ENCODE results near the gene SDK1.

The SDK1 gene

DNA sequence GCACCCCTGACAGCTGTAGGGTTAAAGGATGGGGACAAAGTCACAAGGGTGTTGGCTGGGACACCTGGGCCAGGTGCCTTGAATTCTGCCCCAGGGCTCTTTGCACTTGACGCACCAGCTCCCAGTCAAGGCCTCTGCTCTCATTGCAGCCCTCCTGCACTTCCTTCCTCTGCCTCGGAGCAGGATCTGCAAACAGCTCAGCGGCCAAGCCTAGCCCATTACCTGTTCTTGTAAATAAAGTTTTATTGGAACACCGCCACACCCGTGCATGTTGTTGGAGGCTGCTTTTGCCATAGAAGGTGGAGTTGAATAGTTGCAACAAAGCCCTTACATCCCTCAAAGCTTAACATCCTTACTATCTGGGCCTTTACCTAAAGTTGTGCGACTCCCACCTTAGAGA lies 897.2 kb downstream of the SDK1 start (continued):
- TF ChIP-seq, protein P1, sequence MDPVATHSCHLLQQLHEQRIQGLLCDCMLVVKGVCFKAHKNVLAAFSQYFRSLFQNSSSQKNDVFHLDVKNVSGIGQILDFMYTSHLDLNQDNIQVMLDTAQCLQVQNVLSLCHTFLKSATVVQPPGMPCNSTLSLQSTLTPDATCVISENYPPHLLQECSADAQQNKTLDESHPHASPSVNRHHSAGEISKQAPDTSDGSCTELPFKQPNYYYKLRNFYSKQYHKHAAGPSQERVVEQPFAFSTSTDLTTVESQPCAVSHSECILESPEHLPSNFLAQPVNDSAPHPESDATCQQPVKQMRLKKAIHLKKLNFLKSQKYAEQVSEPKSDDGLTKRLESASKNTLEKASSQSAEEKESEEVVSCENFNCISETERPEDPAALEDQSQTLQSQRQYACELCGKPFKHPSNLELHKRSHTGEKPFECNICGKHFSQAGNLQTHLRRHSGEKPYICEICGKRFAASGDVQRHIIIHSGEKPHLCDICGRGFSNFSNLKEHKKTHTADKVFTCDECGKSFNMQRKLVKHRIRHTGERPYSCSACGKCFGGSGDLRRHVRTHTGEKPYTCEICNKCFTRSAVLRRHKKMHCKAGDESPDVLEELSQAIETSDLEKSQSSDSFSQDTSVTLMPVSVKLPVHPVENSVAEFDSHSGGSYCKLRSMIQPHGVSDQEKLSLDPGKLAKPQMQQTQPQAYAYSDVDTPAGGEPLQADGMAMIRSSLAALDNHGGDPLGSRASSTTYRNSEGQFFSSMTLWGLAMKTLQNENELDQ (tag by site-specific recombination; IDR thresholded peaks at IDR 0.05; ENCODE audit: low read depth), result no peak
- no peak for TF ChIP-seq RBAK (tag by site-specific recombination; IDR thresholded peaks at IDR 0.05)
- no peak for TF ChIP-seq ZNF426 (tag by site-specific recombination; IDR thresholded peaks at IDR 0.05)
- TF ChIP-seq ZBTB17 (tag by site-specific recombination; IDR thresholded peaks at IDR 0.05), result no peak
- TF ChIP-seq ZNF350 (tag by site-specific recombination; IDR thresholded peaks at IDR 0.05), result no peak
- TF ChIP-seq ZNF112 (tag by site-specific recombination; IDR thresholded peaks at IDR 0.05), result no peak
- no peak for TF ChIP-seq MZF1 (tag by site-specific recombination; IDR thresholded peaks at IDR 0.05; ENCODE audit: borderline replicate concordance)
- TF ChIP-seq BCL11A (tag by site-specific recombination; IDR thresholded peaks at IDR 0.05; ENCODE audit: low read depth), result no peak
- no peak for TF ChIP-seq ZNF24 (tag by site-specific recombination; IDR thresholded peaks at IDR 0.05)

DNA sequence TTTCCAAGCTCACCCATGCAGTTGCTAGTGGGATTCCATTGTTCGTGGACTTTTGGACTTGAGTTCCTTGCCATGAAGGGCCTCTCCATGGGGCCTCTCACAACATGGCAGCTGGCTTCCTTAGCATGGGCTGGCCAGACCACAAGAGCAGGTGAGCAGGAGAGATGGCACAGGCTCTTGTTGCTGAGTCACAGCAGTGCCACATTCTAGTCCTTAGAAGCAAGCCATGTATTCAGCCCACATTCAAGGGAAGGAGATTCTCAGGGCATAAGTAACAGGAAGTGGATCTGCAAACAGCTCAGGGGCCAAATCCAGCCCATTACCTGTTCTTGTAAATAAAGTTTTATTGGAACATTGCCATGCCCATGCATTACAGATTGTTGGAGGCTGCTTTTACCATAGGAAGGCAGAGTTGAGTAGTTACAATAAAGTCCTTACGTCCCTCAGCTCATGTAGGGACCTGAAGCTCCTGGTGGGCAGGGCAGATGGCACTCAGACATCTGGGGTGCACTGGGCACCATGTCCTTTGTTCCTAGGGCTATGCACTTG lies 899.6 kb downstream of the SDK1 start:
- H3K27ac ChIP-seq (ENCODE audit: extremely low read depth, low read depth, low read length), result no peak overlapping the region
- no peaks in the 10 kb centered on the region for H3K9me3 ChIP-seq (ENCODE audit: control insufficient read depth, insufficient read depth, low read depth, low read length)
- H3K4me1 ChIP-seq (ENCODE audit: control insufficient read depth, insufficient read depth, low read length), result no peaks in the 10 kb centered on the region
- H3K36me3 ChIP-seq (ENCODE audit: control insufficient read depth in 2 of 2, insufficient read depth in 1 of 2, low read length in 2 of 2), result no peaks in the 10 kb centered on the region
- ChIA-PET POLR2A (no interaction called here), CTCF (no interaction called here)
- no peak overlapping the region for H3K4me3 ChIP-seq (ENCODE audit: low read depth, low read length)
- TF ChIP-seq ZNF701 (tag by site-specific recombination; IDR thresholded peaks at IDR 0.05) (no peak), ZNF2 (tag by site-specific recombination; IDR thresholded peaks at IDR 0.05) (no peak), YY2 (tag by site-specific recombination; IDR thresholded peaks at IDR 0.05) (no peak), ZBTB48 (tag by site-specific recombination; IDR thresholded peaks at IDR 0.05) (no peak), ZNF335 (tag by site-specific recombination; conservative IDR thresholded peaks at IDR 0.05) (no peak), HOXA7 (CRISPR knock-in tag; IDR thresholded peaks at IDR 0.05; ENCODE audit: borderline replicate concordance) (no peak), ZNF560 (tag by site-specific recombination; IDR thresholded peaks at IDR 0.05; ENCODE audit: borderline replicate concordance) (no peak), SCRT1 (tag by site-specific recombination; IDR thresholded peaks at IDR 0.05; ENCODE audit: borderline replicate concordance) (no peak), HOXC10 (CRISPR knock-in tag; IDR thresholded peaks at IDR 0.05) (no peak)
- TF ChIP-seq, protein P2, sequence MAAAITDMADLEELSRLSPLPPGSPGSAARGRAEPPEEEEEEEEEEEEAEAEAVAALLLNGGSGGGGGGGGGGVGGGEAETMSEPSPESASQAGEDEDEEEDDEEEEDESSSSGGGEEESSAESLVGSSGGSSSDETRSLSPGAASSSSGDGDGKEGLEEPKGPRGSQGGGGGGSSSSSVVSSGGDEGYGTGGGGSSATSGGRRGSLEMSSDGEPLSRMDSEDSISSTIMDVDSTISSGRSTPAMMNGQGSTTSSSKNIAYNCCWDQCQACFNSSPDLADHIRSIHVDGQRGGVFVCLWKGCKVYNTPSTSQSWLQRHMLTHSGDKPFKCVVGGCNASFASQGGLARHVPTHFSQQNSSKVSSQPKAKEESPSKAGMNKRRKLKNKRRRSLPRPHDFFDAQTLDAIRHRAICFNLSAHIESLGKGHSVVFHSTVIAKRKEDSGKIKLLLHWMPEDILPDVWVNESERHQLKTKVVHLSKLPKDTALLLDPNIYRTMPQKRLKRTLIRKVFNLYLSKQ (tag by site-specific recombination; IDR thresholded peaks at IDR 0.05; ENCODE audit: borderline replicate concordance), result no peak
- TF ChIP-seq, protein P3, sequence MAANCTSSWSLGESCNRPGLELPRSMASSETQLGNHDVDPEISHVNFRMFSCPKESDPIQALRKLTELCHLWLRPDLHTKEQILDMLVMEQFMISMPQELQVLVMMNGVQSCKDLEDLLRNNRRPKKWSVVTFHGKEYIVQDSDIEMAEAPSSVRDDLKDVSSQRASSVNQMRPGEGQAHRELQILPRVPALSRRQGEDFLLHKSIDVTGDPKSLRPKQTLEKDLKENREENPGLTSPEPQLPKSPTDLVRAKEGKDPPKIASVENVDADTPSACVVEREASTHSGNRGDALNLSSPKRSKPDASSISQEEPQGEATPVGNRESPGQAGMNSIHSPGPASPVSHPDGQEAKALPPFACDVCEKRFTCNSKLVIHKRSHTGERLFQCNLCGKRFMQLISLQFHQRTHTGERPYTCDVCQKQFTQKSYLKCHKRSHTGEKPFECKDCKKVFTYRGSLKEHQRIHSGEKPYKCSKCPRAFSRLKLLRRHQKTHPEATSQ (tag by site-specific recombination; IDR thresholded peaks at IDR 0.05), result no peak
- TF ChIP-seq, protein P4, sequence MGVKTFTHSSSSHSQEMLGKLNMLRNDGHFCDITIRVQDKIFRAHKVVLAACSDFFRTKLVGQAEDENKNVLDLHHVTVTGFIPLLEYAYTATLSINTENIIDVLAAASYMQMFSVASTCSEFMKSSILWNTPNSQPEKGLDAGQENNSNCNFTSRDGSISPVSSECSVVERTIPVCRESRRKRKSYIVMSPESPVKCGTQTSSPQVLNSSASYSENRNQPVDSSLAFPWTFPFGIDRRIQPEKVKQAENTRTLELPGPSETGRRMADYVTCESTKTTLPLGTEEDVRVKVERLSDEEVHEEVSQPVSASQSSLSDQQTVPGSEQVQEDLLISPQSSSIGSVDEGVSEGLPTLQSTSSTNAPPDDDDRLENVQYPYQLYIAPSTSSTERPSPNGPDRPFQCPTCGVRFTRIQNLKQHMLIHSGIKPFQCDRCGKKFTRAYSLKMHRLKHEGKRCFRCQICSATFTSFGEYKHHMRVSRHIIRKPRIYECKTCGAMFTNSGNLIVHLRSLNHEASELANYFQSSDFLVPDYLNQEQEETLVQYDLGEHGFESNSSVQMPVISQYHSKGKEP (tag by site-specific recombination; IDR thresholded peaks at IDR 0.05), result no peak
- TF ChIP-seq, protein P5, sequence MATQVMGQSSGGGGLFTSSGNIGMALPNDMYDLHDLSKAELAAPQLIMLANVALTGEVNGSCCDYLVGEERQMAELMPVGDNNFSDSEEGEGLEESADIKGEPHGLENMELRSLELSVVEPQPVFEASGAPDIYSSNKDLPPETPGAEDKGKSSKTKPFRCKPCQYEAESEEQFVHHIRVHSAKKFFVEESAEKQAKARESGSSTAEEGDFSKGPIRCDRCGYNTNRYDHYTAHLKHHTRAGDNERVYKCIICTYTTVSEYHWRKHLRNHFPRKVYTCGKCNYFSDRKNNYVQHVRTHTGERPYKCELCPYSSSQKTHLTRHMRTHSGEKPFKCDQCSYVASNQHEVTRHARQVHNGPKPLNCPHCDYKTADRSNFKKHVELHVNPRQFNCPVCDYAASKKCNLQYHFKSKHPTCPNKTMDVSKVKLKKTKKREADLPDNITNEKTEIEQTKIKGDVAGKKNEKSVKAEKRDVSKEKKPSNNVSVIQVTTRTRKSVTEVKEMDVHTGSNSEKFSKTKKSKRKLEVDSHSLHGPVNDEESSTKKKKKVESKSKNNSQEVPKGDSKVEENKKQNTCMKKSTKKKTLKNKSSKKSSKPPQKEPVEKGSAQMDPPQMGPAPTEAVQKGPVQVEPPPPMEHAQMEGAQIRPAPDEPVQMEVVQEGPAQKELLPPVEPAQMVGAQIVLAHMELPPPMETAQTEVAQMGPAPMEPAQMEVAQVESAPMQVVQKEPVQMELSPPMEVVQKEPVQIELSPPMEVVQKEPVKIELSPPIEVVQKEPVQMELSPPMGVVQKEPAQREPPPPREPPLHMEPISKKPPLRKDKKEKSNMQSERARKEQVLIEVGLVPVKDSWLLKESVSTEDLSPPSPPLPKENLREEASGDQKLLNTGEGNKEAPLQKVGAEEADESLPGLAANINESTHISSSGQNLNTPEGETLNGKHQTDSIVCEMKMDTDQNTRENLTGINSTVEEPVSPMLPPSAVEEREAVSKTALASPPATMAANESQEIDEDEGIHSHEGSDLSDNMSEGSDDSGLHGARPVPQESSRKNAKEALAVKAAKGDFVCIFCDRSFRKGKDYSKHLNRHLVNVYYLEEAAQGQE (tag by site-specific recombination; IDR thresholded peaks at IDR 0.05), result no peak
- TF ChIP-seq, protein P6, sequence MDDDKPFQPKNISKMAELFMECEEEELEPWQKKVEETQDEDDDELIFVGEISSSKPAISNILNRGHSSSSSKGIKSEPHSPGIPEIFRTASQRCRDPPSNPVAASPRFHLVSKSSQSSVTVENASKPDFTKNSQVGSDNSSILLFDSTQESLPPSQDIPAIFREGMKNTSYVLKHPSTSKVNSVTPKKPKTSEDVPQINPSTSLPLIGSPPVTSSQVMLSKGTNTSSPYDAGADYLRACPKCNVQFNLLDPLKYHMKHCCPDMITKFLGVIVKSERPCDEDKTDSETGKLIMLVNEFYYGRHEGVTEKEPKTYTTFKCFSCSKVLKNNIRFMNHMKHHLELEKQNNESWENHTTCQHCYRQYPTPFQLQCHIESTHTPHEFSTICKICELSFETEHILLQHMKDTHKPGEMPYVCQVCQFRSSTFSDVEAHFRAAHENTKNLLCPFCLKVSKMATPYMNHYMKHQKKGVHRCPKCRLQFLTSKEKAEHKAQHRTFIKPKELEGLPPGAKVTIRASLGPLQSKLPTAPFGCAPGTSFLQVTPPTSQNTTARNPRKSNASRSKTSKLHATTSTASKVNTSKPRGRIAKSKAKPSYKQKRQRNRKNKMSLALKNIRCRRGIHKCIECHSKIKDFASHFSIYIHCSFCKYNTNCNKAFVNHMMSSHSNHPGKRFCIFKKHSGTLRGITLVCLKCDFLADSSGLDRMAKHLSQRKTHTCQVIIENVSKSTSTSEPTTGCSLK (tag by site-specific recombination; IDR thresholded peaks at IDR 0.05), result no peak

Measured in HEK293 (cell line).